Ovary (tissue), 3 donors: Measurements from ENCODE around the gene UGT1A1.

Source experiments
- CTCF ChIP-seq, 3 donors: fragments of 450-650 bp in 2 of 3; fragments of 200-600 bp in 1 of 3; IDR thresholded peaks; one replicate each; pipeline versions ENCODE4 v1.5.1 to v1.8.0; 2016 to 2022; ENCODE audit warnings: antibody characterized with exemption in 3 of 3, mild to moderate bottlenecking in 1 of 3
- EP300 ChIP-seq: sonication (generic); formaldehyde crosslinking; IDR thresholded peaks from one replicate; pipeline ENCODE4 v1.6.1; 2017; ENCODE audit warnings: antibody characterized with exemption
- POLR2A ChIP-seq: fragments of 450-650 bp; IDR thresholded peaks from one replicate; pipeline ENCODE4 v1.6.1; 2017; ENCODE audit warnings: antibody characterized with exemption, mild to moderate bottlenecking, moderate library complexity
- donor health status: DM: no; HTN: no; CAD: no.

- TF ChIP-seq CTCF (IDR thresholded peaks at IDR 0.05) (no peak), POLR2A (no peak), EP300 (no peak)
Measured at GRCh38 chr2:233769260-233769659, 9.2 kb downstream of the UGT1A1 start.
